Femur (tissue), 1 donor: Measurements from ENCODE around the gene IFT52.
"Not testable (repeated sequence)": the region's sequence is repeated elsewhere in the genome, so short reads cannot be mapped to it uniquely, and the experiment has no call there.

Source experiments
- DNase-seq: peaks from one replicate; pipeline ENCODE4 v3.0.0-alpha.2; 2017

IFT52 gene

DNA sequence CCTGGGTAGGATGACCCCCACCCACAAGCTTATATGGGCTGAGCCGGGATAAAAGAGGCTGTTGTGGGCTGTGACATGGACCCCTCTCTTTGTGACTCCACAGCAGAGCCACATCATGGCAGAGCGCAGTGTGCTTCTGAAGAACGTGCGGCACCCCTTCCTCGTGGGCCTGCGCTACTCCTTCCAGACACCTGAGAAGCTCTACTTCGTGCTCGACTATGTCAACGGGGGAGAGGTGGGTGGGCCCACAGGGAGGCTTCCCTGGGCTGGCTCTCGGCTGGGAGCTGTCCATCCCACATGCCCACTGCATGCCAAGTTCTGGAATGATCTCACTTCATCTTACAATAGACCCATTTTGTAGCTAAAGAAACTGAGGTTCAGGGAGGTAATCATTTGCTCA lies 21.5 kb upstream of the IFT52 start:
- no peak for DNase-seq

DNA sequence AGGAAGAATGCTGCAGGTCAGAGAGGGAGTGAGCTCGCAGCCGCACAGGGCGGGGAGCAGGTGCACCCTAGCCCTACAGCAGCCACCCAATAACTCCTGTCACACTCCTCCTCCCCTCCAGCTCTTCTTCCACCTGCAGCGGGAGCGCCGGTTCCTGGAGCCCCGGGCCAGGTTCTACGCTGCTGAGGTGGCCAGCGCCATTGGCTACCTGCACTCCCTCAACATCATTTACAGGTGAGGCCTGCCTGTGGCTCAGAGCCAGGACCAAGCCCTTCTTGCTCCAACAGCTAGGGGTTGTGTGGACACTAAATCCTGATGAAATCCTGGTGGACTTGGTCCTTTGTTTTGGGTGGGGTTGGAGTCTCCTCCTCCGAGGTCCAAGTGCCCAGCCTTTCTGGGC lies 20.2 kb upstream of the IFT52 start:
- DNase-seq, result no peak

DNA sequence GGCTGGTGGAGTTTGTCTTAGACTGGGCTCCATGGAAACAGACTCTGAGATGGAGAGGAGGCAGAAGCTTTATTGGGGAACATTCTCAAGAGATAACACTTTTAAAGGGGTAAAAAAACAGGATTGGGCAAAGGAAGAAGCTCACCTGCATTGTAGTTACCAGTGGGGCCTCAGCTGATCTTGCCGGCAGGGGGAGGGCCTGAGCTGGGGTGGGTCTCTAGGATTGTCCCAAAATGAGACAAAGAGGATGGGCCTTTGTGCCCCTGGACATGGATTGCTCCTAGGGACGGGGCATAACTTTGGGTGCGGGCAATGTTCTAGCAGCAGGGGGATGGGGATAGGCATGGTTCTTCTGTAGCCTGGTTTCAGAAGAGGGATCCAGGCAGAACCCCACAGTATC lies 19.4 kb upstream of the IFT52 start:
- no peak for DNase-seq

DNA sequence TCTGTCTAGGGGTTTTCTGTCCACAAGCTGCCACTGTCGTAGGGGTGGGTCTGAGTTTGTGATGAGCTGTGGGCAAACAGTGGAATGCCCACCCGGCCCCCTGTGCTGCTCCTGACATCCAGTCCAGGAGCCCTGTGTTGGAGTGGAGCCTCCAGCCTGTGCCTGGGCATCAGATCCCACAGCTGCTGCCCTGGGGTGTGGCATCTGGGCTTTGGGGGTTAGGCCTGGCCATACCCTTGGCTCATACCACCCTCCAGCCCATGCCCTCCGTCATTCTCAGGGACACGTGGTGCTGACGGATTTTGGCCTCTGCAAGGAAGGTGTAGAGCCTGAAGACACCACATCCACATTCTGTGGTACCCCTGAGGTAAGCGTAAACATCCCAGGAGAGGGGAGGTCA lies 19.0 kb upstream of the IFT52 start:
- no peak for DNase-seq

DNA sequence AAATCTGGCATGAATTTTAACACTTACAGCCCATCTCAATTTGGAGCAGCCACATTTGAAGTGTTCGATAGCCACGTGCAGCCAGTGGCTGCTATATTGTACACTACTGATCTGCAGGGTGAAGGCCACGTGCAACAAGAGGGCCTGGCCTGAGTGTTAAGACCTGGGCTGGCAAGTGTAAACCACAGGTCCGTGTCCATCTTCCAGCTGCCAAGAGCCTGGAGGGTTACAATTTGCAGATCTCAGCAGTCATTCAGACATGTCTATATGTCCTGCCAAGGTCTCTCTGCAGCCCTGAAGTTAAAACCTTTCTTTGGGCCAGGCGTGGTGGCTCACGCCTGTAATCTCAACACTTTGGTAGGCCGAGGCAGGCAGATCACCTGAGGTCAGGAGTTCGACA lies 17.8 kb upstream of the IFT52 start:
- no peak for DNase-seq

DNA sequence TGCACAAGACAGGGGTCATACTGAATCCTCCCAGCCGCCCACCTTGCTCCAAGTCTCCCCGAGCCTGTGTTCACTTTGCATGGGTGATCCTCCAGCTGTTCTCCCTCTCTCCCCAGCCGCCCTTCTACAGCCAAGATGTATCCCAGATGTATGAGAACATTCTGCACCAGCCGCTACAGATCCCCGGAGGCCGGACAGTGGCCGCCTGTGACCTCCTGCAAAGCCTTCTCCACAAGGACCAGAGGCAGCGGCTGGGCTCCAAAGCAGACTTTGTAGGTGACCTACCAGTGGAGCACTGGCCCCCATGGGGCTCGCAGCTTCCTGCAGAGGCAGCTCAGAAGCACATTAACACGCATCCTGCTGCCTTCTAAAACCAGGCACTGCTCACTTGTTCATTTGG lies 14.6 kb upstream of the IFT52 start:
- no peak for DNase-seq

DNA sequence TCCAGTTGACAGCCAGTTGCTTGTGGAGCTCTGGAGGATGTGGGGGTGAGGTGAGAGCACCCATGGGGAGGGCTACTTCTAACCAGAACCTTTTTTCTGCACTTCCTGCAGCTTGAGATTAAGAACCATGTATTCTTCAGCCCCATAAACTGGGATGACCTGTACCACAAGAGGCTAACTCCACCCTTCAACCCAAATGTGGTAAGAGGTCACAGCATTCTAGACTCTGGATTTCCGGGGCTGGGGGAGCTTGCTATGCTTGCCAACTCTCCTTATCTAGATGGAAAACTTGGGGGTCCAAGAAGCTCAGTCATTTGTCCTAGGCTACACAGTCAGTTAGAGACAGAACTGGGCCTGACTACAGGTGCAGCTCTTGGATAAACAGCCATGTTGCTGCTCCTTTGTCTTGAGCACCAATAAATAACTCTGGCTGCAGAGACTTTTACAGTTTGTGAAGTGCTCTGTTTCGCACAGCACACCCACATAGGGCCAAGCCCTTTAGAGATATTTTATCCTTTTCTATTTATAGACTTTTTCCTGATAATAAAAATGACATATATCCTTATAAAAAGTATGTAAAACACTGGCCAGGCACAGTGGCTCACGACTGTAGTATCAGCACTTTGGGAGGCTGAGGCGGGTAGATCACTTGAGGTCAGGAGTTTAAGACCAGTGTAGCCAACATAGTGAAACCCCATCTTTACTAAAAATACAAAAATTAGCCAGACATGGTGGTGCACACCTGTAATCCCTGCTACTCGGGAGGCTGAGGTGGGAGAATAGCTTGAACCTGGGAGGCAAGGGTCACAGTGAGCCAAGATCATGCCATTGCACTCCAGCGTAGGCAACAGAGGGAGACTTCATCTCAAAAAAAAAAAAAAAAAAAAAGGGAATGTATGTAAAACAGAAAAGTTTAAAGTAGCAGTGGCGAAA lies 10.6 kb upstream of the IFT52 start:
- DNase-seq, result no peak

DNA sequence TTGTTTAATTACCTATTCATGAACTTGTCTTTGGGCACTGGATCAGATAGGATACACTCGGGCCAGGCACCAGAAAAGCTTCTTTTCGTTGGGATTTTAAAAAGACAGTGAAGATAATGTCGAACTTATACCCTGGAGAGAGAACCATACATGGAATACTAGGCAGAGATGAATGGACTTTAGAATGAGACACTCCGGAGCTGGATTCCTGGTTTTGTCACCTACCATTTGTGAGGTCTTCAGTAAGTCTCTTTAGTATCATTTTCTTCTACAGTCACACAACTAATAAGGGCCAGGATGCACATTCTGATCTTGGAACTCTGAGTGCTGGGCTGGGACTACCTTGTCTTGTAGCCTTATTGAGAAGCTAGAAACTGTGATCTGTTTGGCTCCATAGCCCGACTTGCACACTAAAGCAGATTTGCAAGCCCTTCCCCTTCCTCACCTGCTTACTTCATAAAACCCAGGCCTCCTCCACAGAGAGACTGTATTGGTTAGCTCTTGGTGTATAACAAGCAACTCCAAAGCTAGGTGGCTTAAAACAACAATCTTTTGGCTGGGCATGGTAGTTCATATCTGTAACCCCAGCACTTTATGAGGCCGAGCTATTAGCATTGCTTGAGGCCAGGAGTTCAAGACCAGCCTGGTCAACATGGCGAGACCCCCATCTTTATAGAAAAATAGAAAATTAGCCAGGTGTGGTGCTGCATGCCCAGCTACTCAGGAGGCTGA lies 7.4 kb upstream of the IFT52 start:
- no peak for DNase-seq

DNA sequence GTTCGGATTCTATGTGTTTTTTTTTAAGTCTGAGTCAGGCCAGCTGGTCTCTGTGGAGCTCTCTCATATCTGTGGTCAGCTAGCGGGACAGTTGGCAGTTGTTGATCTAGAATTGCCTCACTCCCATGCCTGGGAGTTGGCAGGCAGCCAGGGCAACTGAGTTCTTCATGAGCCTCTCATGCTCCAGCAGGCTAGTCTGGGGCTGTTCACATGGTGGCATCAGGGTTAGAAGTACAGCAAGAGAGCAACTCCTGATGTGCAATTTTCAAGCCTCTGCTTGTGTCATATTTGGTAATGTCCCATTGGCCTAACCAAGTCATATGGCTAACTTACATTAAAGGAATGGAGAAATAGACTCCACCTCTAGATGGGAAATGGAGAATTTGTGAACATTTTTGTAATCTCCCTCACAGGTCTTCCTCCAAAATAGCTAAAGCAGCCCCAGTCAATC lies 6.7 kb upstream of the IFT52 start:
- peak; percentile 66 for DNase-seq

DNA sequence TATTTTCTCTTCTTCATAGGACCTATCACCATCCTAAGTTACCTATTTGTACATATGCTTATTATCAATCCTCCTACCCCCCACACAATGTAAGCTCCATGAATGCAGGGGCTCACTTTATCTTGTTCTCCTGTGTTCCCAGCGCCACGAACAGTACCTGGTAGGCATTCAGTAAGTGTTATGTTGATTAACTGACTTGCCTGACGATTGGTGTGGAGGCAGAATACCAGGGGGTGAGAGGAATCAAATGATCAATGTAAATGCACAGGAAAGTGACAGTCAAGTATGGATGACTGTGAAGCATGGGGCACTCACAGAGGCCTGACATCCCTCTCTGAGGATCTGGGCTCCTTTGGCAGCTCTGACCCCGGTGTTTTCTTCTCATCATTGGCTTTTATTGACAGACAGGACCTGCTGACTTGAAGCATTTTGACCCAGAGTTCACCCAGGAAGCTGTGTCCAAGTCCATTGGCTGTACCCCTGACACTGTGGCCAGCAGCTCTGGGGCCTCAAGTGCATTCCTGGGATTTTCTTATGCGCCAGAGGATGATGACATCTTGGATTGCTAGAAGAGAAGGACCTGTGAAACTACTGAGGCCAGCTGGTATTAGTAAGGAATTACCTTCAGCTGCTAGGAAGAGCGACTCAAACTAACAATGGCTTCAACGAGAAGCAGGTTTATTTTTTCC lies 6.1 kb upstream of the IFT52 start:
- no peak for DNase-seq

DNA sequence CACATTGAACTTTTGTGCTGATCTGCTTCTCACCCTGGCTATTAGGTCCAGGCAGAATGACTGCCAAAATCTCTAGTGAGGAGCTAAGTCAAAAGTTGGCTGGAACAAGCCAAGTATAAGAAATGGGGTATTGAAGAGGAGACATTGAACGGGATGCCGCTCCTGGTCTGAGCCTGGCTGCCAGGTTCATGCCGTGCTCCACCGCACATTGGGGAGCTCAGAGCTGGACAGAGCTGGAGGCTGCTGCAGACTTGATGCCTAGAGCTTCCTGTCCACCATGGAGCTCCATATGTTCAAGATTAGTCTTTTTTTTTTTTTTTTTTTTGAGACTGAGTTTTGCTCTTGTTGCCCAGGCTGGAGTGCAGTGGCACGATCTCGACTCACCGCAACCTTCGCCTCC lies 4.1 kb upstream of the IFT52 start:
- no peak for DNase-seq

DNA sequence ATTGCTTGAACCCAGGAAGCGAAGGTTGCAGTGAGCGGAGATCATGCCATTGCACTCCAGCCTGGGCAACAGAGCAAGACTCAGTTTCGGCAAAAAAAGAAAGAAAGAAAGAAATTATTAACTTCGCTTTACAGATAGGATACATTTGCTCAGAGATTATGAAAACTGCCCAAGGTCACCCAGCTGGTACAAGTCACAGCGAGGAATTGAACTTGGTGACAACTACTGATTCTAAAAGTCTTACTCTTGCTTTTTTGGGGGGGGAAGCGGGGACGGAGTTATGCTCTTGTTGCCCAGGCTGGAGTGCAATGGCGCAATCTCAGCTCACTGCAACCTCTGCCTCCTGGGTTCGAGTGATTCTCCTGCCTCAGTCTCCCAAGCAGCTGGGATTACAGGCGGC lies 2.2 kb upstream of the IFT52 start:
- DNase-seq, result not testable (repeated sequence)

DNA sequence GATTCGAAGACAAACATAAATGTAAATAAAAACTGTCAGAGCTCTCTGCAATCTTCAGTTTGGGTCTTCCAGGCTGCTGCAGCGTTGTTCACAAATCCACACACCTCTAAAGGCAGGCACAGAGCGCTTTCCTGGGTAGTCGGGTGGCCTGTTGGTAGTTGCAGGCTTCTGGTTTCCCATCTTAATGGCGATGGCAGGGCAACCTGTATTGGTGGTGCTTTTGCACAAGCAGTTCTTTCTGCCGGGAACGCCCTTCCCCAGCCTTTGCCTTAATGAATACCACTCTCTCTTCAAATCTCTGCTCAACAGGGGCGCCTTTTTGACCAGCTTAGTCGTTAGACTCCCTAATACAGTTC lies 723 bp upstream of the IFT52 start:
- DNase-seq, result peak; percentile 24

DNA sequence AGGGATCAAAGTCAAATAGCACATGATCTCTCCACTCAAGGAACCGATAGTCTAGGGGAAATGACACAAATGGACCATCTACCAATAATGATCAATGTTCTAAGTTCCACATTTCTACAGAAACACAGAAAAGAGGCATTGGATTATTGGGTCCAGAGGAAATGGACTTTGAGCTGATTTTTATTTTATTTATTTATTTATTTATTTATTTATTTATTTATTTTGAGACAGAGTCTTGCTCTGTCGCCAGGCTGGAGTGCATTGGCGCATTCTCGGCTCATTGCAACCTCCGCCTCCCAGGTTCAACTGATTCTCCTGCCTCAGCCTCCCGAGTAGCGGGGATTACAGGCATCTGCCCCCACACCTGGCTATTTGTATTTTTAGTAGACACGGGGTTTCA lies 11.2 kb downstream of the IFT52 start:
- DNase-seq, result not testable (repeated sequence)

DNA sequence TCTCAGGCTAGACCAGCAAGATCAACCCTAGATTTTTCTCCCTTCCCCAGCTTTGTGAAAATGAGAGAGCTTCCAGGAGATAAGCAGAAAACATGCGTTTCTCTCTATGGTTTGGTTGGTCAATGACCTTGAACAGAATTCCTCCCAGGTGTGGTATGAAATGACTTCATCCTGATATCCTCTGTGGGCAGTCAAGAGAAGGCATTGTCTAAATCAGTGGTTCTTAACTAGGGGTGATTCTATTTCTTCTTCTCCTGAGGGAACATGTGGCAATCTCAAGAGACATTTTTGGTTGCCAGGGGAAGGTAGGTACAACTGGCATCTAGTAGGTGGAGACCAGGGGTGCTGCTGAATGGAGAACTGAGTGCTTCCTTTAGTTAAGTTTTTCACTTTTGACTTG lies 12.4 kb downstream of the IFT52 start:
- DNase-seq, result no peak

DNA sequence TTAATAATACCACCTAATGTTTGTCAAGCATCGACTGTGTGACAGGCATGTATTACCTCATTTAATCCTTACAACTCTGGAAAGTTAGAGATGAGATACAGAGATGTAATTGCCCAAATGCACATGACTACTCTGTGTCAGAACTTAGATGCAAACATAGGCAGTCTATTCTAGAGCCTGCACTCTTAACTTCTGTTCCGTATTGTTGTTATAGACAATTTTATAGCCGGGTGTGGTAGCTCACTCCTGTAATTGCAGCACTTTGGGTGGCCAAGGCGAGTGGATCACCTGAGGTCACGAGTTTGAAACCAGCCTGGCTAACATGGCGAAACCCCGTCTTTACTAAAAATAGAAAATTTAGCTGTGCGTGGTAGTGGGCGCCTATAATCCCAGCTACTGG lies 15.0 kb downstream of the IFT52 start:
- no peak for DNase-seq

DNA sequence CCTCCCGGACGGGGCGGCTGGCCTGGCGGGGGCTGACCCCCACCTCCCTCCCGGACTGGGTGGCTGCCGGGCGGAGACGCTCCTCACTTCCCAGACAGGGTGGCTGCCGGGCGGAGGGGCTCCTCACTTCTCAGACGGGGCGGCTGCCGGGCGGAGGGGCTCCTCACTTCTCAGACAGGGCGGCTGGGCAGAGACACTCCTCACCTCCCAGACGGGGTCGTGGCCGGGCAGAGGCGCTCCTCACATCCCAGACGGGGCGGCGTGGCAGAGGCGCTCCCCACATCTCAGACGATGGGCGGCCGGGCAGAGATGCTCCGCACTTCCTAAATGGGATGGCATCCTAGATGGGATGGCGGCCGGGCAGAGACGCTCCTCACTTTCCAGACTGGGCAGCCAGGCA lies 16.5 kb downstream of the IFT52 start:
- not testable (repeated sequence) for DNase-seq

DNA sequence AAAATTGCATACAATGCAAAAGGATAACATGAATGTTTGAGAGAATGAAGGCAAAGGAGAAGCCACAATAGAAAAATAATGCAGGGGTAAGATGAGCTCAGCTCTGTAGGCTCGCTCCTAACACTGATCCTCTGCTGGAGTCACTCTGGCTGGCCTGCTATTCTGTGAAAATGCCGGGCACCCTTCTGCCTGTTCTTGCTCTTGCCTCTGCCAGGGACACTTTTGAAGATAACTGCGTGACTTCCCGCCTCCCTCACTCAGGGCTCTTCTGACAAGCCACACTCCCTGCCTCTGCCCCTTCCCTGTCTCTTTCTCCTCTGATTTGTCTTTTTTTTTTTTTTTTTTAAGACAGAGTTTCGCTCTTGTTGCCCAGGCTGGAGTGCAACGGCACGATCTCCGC lies 40.9 kb downstream of the IFT52 start:
- DNase-seq, result no peak

DNA sequence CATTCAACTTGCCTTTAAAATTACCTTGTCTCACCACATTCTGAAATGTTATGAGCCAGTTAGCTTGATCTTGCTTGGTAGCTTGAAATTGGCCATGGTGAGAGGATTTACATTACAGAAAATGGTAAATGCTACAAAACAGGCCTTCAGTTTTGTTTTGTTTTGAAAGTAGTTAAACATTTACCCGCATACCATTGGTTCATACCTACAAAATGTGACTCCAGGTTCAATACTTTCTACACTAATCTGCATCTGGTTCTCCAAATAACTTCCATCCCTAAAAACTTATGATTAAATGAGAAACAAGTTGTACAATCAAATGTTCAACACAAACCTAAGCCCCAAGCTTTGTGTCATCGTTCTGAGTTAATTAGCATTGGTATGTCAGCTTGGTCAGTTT lies 45.7 kb downstream of the IFT52 start:
- no peak for DNase-seq

DNA sequence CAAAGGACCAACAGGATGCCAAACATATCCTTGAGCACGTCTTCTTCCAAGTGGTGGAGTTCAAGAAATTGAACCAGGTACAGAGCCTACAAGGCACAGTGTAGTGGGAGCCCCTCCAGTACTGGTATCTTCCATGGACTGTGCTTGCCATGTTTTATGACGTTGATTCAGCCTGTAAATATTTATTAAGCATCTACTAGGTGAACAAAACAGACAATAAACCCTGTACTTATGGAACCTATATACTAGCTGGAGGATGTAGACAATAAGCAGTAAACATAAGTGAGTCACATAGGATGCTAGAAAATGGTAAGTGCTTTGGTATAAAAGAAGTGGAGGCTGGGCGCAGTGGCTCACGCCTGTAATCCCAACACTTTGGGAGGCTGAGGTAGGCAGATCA lies 51.8 kb downstream of the IFT52 start:
- no peak for DNase-seq

DNA sequence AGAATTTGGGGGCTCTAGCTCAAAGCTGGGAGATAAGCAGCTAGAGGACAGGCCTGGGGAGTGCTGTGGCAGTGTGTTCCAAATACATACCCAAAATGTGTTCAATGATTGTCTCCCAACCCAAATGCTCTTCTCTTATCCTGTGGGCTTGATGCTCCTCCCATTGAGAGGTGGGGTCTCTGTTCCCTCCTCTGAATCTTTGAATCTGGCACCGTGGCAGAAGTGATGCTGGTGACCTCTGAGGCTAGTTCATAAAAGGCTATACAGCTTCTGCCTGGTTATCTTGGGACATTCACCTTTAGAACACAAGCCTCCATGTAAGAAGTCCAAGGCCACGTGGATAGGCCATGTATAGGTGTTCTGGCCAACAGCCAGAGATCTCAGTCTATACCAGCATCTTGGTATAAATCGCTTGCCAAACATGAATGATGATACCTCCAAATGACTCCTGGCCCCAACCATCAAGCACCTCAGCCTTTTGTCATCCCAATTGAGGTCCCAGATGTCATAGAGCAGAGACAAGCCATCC lies 60.3 kb downstream of the IFT52 start:
- DNase-seq, result no peak

DNA sequence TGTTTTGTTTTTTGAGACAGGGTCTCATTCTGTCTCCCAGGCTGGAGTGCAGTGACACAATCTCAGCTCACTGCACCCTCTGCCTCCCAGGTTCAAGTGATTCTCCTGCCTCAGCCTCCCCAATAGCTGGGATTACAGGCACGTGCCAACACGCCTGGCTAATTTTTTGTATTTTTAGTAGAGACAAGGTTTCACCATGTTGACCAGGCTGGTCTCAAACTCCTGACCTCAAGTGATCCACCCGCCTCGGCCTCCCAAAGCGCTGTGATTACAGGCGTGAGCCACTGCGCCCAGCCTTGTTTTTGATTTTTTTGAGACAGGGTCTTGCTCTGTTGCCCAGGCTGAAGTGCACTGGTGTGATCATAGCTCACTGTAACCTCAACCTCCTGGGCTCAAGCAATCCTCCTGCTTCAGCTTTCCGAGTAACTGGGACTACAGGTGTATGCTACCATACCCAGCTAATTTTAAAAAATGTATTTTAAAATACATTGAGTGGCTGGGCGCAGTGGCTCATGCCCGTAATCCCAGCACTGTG lies 61.0 kb downstream of the IFT52 start:
- DNase-seq, result not testable (repeated sequence)

DNA sequence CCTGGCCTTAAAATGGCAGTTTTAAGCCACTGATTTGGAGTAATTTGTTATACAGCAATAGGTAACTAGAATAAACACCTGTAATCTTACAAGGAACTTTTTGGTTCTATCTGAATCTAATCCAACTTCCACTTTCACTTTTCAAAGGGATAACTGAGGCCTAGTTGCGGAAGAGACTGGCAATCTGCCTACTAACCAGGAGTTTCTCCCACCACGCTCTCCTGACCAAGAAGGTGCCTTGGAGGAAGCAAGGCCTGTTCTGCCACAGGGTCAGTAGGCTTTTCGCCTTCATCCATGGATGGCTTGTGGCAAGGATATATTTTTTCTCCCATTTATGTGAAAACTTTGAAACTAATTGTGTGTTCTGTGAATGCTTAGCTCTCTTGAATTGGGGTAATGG lies 63.2 kb downstream of the IFT52 start:
- DNase-seq, result no peak
